ENCODE results near the gene UCKL1. TPM values are rescaled to one million over a fixed set of nuclear protein-coding genes. Genes with fewer than 3 reads are reported as not detected.

UCKL1 gene
- 16.5 TPM in 2 replicates for total RNA-seq

DNA sequence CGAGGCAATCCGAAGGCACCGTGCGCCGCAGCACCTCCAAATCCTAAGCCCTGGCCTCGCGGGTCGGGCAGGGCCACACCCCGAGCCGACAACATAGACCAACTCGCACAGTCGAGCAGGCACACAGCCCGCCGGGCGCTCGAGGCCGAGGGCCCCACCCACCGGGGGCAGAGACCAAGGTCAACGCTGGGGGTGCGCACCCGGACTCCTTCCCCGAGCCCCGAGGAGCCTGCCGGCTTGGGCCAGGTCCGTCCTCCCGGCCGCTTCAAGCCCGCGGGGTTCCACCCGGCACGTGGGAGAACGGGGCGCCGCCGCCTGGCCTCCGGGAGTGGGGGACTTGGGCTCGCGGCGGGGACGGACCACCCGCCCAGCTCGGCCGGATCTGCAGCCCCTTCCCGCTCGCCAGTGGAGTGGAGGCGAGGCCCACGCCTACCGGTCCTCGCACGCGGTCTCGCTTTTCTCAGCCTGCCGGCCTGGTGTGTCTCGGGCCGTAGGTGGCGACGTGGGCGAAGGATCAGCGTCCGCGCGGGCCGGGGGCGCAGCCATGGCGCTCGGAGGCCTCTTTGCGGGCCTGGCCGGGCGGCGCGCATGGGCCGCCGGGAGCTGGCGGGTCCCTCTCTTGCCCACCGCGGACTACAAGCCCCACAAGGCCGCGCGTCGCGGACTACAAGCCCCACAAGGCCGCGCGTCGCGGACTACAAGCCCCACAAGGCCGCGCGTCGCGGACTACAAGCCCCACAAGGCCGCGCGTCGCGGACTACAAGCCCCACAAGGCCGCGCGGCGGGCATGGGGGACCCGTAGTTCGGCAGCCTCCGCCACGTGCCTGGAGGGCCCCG, at the start of gene UCKL1:
UCKL1 (minus strand) TSS at position 590 of the 837 bp plus-strand sequence; CDS start at position 546, 44 bp downstream.

DNA sequence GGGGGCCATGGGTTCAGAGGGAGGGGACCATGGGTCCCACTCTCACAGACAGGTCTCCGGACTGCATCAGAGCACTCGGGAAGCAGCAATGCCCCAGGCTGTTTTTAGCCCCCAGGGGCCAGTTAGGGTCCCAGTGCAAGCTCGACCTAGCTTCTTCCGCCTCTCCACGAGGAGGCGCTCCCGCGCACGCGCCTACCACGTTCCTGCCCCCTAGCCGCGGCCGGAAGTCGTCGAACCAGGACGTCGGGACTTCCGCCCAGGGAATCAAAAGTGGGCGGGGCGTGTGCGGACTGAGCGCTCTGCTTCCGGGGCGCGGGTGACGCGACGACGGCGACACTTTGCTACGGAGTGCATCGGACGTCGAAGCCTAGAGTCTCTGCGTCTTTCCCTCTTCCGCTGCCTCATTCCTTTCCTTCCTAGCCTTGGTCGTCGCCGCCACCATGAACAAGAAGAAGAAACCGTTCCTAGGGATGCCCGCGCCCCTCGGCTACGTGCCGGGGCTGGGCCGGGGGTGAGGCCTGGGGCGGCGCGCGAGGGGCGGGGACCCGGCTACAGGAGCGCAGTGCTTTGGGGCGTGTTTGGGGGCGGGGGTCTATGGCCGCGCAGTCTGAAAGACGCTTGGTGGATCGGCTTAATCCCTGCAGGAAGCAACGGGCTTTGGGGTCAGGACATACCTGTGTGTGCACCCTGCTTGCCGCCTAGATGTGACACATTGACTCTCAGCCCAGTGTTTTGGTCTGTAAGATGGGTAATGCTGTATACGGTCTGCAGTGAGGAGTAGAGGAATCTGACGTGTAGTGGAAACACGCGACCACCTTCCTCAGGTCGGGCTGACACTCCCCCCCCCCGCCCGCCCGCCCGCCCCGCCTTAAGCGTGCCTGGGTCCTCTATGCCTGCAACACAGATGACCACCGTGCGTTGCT, 24.9 kb upstream of the UCKL1 start, which contains the start of gene PRPF6:
PRPF6 (plus strand) TSS at position 327 of the 923 bp plus-strand sequence; CDS start at position 441, 114 bp downstream.

DNA sequence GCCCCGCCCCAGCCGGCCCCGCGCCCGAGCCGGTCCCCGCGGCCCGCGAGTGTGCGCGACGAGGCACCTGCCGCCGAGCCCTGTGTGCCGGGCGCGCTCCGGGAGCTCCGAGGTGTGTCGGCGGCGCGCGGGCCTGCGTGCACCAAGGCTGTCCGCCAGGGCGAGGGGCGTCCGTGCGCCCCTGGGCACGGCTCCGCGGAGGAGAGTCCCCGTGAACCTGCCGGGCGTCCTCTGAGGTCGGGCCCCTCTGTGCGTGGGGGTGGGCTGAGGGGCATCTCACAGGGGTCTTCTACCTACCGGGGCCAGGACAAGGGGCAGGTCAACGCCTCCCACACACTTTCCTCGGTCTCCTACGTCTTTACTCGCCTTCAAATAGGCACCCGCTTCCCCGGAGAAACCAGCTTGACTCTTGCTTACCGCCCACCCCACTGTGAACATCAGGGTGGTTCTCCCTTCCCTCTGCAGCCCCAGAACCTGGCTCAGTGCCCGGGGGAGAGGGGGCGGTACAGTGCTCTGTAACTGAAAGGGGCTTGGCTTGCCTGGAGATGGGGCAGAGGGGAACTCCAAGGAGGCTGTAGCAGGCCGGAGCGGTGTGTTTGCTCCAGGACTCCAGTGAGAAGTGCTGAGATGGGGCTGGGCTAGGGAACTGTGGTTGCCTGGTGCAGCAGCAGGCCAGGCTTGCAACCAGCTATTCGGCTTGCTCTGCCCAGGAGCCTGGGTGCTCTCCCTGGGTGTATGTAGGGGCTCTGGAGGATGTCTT, 23.5 kb upstream of the UCKL1 start, which contains the start of gene SAMD10:
SAMD10 (minus strand) TSS at position 86 of the 760 bp plus-strand sequence. CDS start 175 bp downstream, outside the sequence.

DNA sequence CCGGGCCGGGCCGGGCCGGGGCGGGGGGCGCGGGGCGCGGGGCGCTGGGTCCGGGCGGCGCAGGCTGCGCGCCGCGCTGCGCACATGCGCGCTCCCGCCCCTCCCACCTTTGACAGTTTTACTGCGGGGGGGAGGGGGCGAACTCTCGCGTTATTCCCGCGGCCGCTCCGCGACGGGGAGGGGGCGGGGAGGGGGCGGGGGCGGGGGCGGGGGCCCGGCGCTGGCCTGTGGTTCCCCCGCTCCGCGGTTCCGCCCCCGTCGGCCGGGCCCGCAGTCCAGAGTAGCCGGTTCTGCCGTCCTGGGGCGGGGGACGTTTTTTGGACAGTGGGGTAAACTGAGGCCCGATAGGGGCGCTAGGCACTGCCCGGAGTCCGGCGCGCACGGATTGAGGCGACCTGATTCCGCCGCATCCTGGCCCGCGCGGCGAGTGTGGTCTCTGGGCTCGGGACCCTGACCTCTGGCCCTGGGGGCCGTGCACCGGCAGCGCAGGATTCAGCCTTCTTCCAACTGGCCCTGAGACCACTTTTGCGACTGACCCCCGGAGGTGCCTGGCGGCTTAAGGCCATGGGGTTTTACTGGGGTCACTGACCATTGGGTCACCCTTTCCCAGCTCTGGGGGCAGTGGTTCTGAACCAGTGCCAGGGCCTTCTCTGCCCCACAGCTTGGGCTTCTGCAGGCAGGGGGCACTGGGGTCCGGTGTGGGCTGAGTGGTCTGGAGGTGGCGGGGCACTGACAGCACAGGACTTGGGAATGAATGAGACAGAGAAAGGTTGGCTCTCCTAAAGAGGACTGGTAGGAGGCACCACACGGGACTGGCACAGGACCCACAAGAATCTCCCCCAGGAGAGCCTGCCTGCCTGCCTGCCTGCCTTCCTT, 13.9 kb upstream of the UCKL1 start, which contains the start of gene ZNF512B:
ZNF512B (minus strand) TSS at position 93 of the 876 bp plus-strand sequence. CDS start 1,980 bp downstream, outside the sequence.

DNA sequence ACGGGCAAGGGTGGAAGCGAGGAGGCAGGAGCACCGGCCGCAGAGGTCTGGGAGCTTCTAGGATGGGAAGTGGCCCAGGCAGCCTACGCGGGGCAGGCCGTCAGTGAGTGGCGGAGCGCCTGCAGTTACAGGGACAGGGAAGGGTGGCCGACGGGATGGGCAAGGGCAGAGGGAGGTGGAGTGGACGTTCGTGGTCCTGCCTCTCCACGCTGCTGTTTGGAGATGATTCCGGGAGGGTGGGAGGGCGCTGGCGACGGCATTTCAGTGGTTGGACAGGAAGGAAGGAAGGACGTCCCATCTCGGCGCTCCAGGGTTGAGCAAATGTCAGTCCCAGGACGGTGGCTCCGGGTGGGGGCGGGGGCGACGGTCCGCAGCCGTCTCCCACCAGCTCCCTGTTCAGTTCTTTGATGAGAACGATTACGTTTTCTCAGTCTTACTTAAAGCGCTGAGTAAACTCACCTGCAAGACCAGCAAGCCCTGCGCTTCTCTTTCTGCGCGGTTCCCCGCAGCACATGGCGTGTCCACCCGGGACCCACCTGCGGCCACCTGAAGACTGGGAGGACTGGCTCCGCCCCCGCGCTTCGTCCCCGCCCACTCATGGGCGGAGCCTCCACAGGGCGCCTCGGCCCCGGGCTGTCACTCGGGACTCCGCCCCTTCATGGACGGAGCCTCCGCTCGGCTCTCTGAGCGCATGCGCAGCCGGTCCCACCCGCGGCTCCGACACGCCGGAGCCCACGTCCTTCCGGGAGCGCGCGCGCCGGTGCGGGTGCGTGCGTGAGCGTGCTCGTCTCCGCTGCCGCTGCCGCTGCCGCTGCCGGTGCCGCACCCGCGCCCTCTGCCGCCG, 61.6 kb downstream of the UCKL1 start, which contains the start of gene DNAJC5:
DNAJC5 (plus strand) TSS at position 769 of the 844 bp plus-strand sequence. CDS start 33,220 bp downstream, outside the sequence.

Other genes starting within 250 kb of the UCKL1 start
- gene ARFRP1, start 248.4 kb downstream of the UCKL1 start, total RNA-seq = 25.8 and 31.4 TPM in 2 replicates
- 11.3 and 17.6 TPM in 2 replicates for gene ZGPAT, start 248.4 kb downstream of the UCKL1 start, total RNA-seq
- 4.4 and 8.5 TPM in 2 replicates for gene LIME1, start 219.8 kb downstream of the UCKL1 start, total RNA-seq
- gene SLC2A4RG, start 216.6 kb downstream of the UCKL1 start, total RNA-seq = 97.1 and 103 TPM in 2 replicates
- 3.4 and 6.4 TPM in 2 replicates for gene ZBTB46, start 125.2 kb downstream of the UCKL1 start, total RNA-seq
- gene ABHD16B, start 94.9 kb downstream of the UCKL1 start, total RNA-seq = not detected in 2 replicates
- 129 and 137 TPM in 2 replicates for gene TPD52L2, start 91.1 kb downstream of the UCKL1 start, total RNA-seq
- 29.1 and 43.6 TPM in 2 replicates for gene DNAJC5, start 61.3 kb downstream of the UCKL1 start, total RNA-seq
- 14.5 and 15.2 TPM in 2 replicates for gene ZNF512B, start 13.5 kb upstream of the UCKL1 start, total RNA-seq
- 0.09 and 0.12 TPM in 2 replicates for gene SAMD10, start 23.2 kb upstream of the UCKL1 start, total RNA-seq
- gene PRPF6, start 24.7 kb upstream of the UCKL1 start, total RNA-seq = 35.1 and 37.5 TPM in 2 replicates
- gene C20orf204, start 79.8 kb upstream of the UCKL1 start, total RNA-seq = 0.12 and 0.68 TPM in 2 replicates
- gene SOX18, start 93.2 kb upstream of the UCKL1 start, total RNA-seq = 0.58 and 0.77 TPM in 2 replicates
- 31.0 and 33.0 TPM in 2 replicates for gene TCEA2, start 106.8 kb upstream of the UCKL1 start, total RNA-seq
- gene RGS19, start 123.1 kb upstream of the UCKL1 start, total RNA-seq = 7.9 and 19.7 TPM in 2 replicates
- 0.93 and 0.94 TPM in 2 replicates for gene OPRL1, start 123.7 kb upstream of the UCKL1 start, total RNA-seq
- gene LKAAEAR1, start 128.0 kb upstream of the UCKL1 start, total RNA-seq = not detected in 2 replicates
- gene NPBWR2, start 151.1 kb upstream of the UCKL1 start, total RNA-seq = not detected in 2 replicates
- gene MYT1, start 208.0 kb upstream of the UCKL1 start, total RNA-seq = not detected in 2 replicates